ENCODE measurements around the gene SFXN3. TPM values are rescaled to one million over a fixed set of nuclear protein-coding genes. Genes with fewer than 3 reads are reported as not detected.
"Not testable (repeated sequence)": the region's sequence is repeated elsewhere in the genome, so short reads cannot be mapped to it uniquely, and the experiment has no call there.

SFXN3 gene
- total RNA-seq, 2 experiments from 2014 or later, result 0.41 TPM; not detected in 1

- POLR2A ChIA-PET, result no interaction called here
These were observed 1.7 kb downstream of the SFXN3 start for GRCh38 chr10:101032637-101033224.

GRCh38 chr10:101033276-101033675 is 2.2 kb downstream of the SFXN3 start:
- intact Hi-C loops (cut with micrococcal nuclease; ENCODE audit: unreplicated experiment), result no loop called here
- no peak for TF ChIP-seq EZH2phosphoT487 (IDR thresholded peaks at IDR 0.05; ENCODE audit: borderline replicate concordance, low read depth, low read length)
- no peak for TF ChIP-seq CTCF (conservative IDR thresholded peaks at IDR 0.05; ENCODE audit: low read length)

More at GRCh38 chr10:101032637-101033224, 1.7 kb downstream of the SFXN3 start:
- BruUV-seq (replicated peaks), result no TSS peak
- Histone ChIP-seq H3K36me3 (ENCODE audit: insufficient read depth, low read length) (no peaks in the 10 kb centered on the region), H3K79me2 (ENCODE audit: insufficient read depth, low read depth, low read length) (no peaks in the 10 kb centered on the region), H3K4me3 (ENCODE audit: low read depth, low read length, poor library complexity, severe bottlenecking) (no peak overlapping the region), H3K4me2 (ENCODE audit: low read length) (no peak overlapping the region), H2AFZ (ENCODE audit: low read length) (no peak overlapping the region), H4K20me1 (ENCODE audit: insufficient read depth, low read length) (no peaks in the 10 kb centered on the region; the same call in 1 of the 2 replicates), H3K4me1 (ENCODE audit: insufficient read depth, low read length, poor library complexity, severe bottlenecking) (no peaks in the 10 kb centered on the region), H3K9me2 (ENCODE audit: insufficient read depth, low read length) (no peaks in the 10 kb centered on the region), H3K9me3 (ENCODE audit: low read length) (no peaks in the 10 kb centered on the region), H3K27ac (ENCODE audit: low read depth, low read length, poor library complexity, severe bottlenecking) (no peak overlapping the region)
- intact Hi-C loops (cut with micrococcal nuclease; ENCODE audit: unreplicated experiment), result no loop called here
- TF ChIP-seq EZH2phosphoT487 (IDR thresholded peaks at IDR 0.05; ENCODE audit: borderline replicate concordance, low read depth, low read length) (no peak), CTCF (conservative IDR thresholded peaks at IDR 0.05; ENCODE audit: low read length) (no peak)
- no peak for DNase-seq (ENCODE audit: low spot score)
- CTCF ChIA-PET (ENCODE audit: unreplicated experiment), result no interaction called here

GRCh38 chr10:101034404-101034803 is 3.4 kb downstream of the SFXN3 start:
- POLR2A ChIA-PET; H3K4me1 ChIP-seq (ENCODE audit: insufficient read depth, low read length, poor library complexity, severe bottlenecking); H3K27ac ChIP-seq (ENCODE audit: low read depth, low read length, poor library complexity, severe bottlenecking); DNase-seq (ENCODE audit: low spot score); intact Hi-C loops (cut with micrococcal nuclease; ENCODE audit: unreplicated experiment); H3K9me2 ChIP-seq (ENCODE audit: insufficient read depth, low read length); H3K4me2 ChIP-seq (ENCODE audit: low read length); H4K20me1 ChIP-seq (ENCODE audit: insufficient read depth, low read length); H3K9me3 ChIP-seq (ENCODE audit: low read length); H3K79me2 ChIP-seq (ENCODE audit: insufficient read depth, low read depth, low read length); H3K36me3 ChIP-seq (ENCODE audit: insufficient read depth, low read length); H3K4me3 ChIP-seq (ENCODE audit: low read depth, low read length, poor library complexity, severe bottlenecking); CTCF ChIA-PET (ENCODE audit: unreplicated experiment); H2AFZ ChIP-seq (ENCODE audit: low read length); BruUV-seq (replicated peaks): not testable (repeated sequence)

More at GRCh38 chr10:101033276-101033675, 2.2 kb downstream of the SFXN3 start:
- CTCF ChIA-PET (ENCODE audit: unreplicated experiment), result no interaction called here
- Histone ChIP-seq H3K4me3 (ENCODE audit: low read depth, low read length, poor library complexity, severe bottlenecking) (no peak overlapping the region), H3K27ac (ENCODE audit: low read depth, low read length, poor library complexity, severe bottlenecking) (no peak overlapping the region), H3K4me1 (ENCODE audit: insufficient read depth, low read length, poor library complexity, severe bottlenecking) (no peaks in the 10 kb centered on the region), H3K9me3 (ENCODE audit: low read length) (no peaks in the 10 kb centered on the region), H3K79me2 (ENCODE audit: insufficient read depth, low read depth, low read length) (no peaks in the 10 kb centered on the region), H3K36me3 (ENCODE audit: insufficient read depth, low read length) (no peaks in the 10 kb centered on the region), H4K20me1 (ENCODE audit: insufficient read depth, low read length) (no peaks in the 10 kb centered on the region), H3K9me2 (ENCODE audit: insufficient read depth, low read length) (no peaks in the 10 kb centered on the region), H3K4me2 (ENCODE audit: low read length) (no peak overlapping the region), H2AFZ (ENCODE audit: low read length) (no peak overlapping the region)
- POLR2A ChIA-PET, result no interaction called here
- DNase-seq (ENCODE audit: low spot score), result no peak
- no TSS peak for BruUV-seq (replicated peaks)

All from OCI-LY7 (cell line).